ENCODE data around the gene L3MBTL3. TPM values are rescaled to one million over a fixed set of nuclear protein-coding genes. Genes with fewer than 3 reads are reported as not detected.

L3MBTL3 gene
- total RNA-seq, 1 experiment from 2014 or later = 4.7 TPM

GRCh38 chr6:130140084-130140483 is 121.7 kb downstream of the L3MBTL3 start:
- no peak overlapping the region for H2AFZ ChIP-seq (ENCODE audit: low read length)
- H3K4ac ChIP-seq (ENCODE audit: low read depth, low read length) = no peak overlapping the region
- no peak overlapping the region for H4K5ac ChIP-seq (ENCODE audit: insufficient read length, low read depth, low read length)
- H4K20me1 ChIP-seq (ENCODE audit: control insufficient read depth, insufficient read depth, insufficient read length) = no peaks in the 10 kb centered on the region
- Mint-ChIP-seq H3K4me3 (no peak overlapping the region), H3K4me1 (peaks cover 8 to 16% of the 10 kb centered on the region in 2 experiments), H3K27me3 (ENCODE audit: low read depth) (no peaks in the 10 kb centered on the region), H3K27ac (no peak overlapping the region; a peak in 1 of 7 replicates), H3K36me3 (ENCODE audit: insufficient read depth in 1 of 3, low read depth in 3 of 3) (peaks cover 2 to 10% (median 2%) of the 10 kb centered on the region in 3 experiments; a peak in 4 of 7 replicates), H3K9me3 (no peaks in the 10 kb centered on the region)
- TF ChIP-seq CTCF (conservative IDR thresholded peaks at IDR 0.05) = no peak
- H3K9me3 ChIP-seq (ENCODE audit: control insufficient read depth, low read depth, low read length) = no peaks in the 10 kb centered on the region
- no peak for DNase-seq
- H3K23me2 ChIP-seq (ENCODE audit: insufficient read length, low read depth, low read length, poor library complexity, severe bottlenecking) = no peaks in the 10 kb centered on the region
- H2BK5ac ChIP-seq (ENCODE audit: insufficient read length, low read length) = no peak overlapping the region
- no peak overlapping the region for H3K9ac ChIP-seq (ENCODE audit: extremely low read depth, insufficient read length, low read length)
- no peak overlapping the region for H3K56ac ChIP-seq (ENCODE audit: insufficient read length, low read depth, low read length)
- H2BK20ac ChIP-seq (ENCODE audit: low read depth, low read length, poor library complexity, severe bottlenecking) = no peak overlapping the region
- H2BK12ac ChIP-seq (ENCODE audit: insufficient read length, low read depth, low read length) = no peak overlapping the region
- H3K4me2 ChIP-seq (ENCODE audit: insufficient read depth, insufficient read length, low read length) = no peak overlapping the region
- no peaks in the 10 kb centered on the region for H3K4me1 ChIP-seq (ENCODE audit: insufficient read depth, low read length)
- H2BK15ac ChIP-seq (ENCODE audit: low read depth, low read length) = no peak overlapping the region
- no peak overlapping the region for H3K14ac ChIP-seq (ENCODE audit: insufficient read depth, low read length)
- WGBS (ENCODE audit: extremely low coverage, insufficient read length, low lambda C conversion rate) = no CpG with 5 or more reads among the region's 2 CpGs
- H3K23ac ChIP-seq (ENCODE audit: insufficient read length, low read depth, low read length) = no peak overlapping the region
- H3K79me1 ChIP-seq (ENCODE audit: insufficient read depth, low read depth, low read length, poor library complexity, severe bottlenecking) = no peaks in the 10 kb centered on the region
- no peak overlapping the region for H4K91ac ChIP-seq (ENCODE audit: insufficient read length, low read depth, low read length)
- H3K18ac ChIP-seq (ENCODE audit: insufficient read length, low read depth, low read length) = no peak overlapping the region
- H4K8ac ChIP-seq (replicated peaks; ENCODE audit: insufficient read length, low read depth, low read length) = no peak overlapping the region
- no peaks in the 10 kb centered on the region for H3K79me2 ChIP-seq (ENCODE audit: insufficient read depth, low read length)
- H2BK120ac ChIP-seq (ENCODE audit: low read depth, low read length, poor library complexity, severe bottlenecking) = no peak overlapping the region
- no peak overlapping the region for H3K27ac ChIP-seq (ENCODE audit: insufficient read length, low read depth, low read length)
- no peaks in the 10 kb centered on the region for H3K27me3 ChIP-seq (ENCODE audit: insufficient read depth, low read length)
- H3T11ph ChIP-seq (ENCODE audit: low read length) = no peak overlapping the region
- H2AK5ac ChIP-seq (ENCODE audit: insufficient read length, low read length) = no peak overlapping the region
